IPS DF 6.9 (cell line): ENCODE results near the gene CAMKMT.
A peak's percentile ranks its signal among the peaks of the same experiment; 100 is the strongest.

Source experiments
- DNase-seq: peaks from one replicate; pipeline ENCODE4 v3.0.0-alpha.2; 2013; ENCODE audit warnings: low read depth, low spot score
- H3K27ac ChIP-seq: one replicate; pipeline ENCODE4 v1.5.1; 2013; ENCODE audit warnings: low read length, control low read depth
- H3K27me3 ChIP-seq: 2 replicates; pipeline ENCODE4 v1.6.1; 2013; ENCODE audit warnings: mild to moderate bottlenecking, low read length; ENCODE audit not compliant: control insufficient read depth, insufficient read depth
- H3K36me3 ChIP-seq: 2 replicates; pipeline ENCODE4 v1.6.1; 2013; ENCODE audit warnings: low read length; ENCODE audit not compliant: control insufficient read depth, insufficient read depth
- H3K4me1 ChIP-seq: 2 replicates; pipeline ENCODE4 v1.6.1; 2013; ENCODE audit warnings: low read length; ENCODE audit not compliant: control insufficient read depth, insufficient read depth
- H3K4me3 ChIP-seq: 2 replicates; pipeline ENCODE4 v1.5.1; 2013; ENCODE audit warnings: mild to moderate bottlenecking, low read length
- H3K9me3 ChIP-seq: 2 replicates; pipeline ENCODE4 v1.6.1; 2013; ENCODE audit warnings: low read length, inconsistent platforms; ENCODE audit not compliant: control insufficient read depth, insufficient read depth
- WGBS: extraction: QIAGEN DNeasy Blood & Tissue Kit; methylation state at CpG from one replicate; pipeline ENCODE4 v1.1.7; 2013; ENCODE audit warnings: mixed read lengths, missing lambda C conversion rate; ENCODE audit not compliant: insufficient read length, insufficient coverage; 5-methylcytosine and 5-hydroxymethylcytosine counted together

Gene CAMKMT

DNA sequence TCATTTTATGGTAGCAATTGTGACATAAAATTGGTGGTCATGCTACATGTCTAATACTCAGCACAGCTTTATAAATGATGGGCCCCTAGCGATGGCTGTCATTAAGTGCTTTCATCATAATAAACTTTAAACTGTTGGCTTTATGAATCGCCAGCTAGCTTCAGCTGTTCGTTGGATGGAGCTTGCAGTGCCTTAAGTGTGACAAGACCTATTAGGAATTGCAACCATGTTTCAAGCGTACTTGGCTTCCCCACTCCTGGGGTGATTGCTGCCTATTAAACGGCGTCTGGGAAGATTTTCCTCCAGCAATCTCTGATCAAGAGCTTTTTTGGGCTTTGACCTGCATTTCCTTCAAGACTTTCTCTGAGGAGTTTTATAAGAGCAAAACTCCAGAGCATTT, 415.3 kb downstream of the CAMKMT start:
- Histone ChIP-seq H3K4me3 (no peak overlapping the region), H3K4me1 (peaks cover 4% of the 10 kb centered on the region; the same call in 1 of the 2 replicates), H3K9me3 (no peaks in the 10 kb centered on the region; the same call in 1 of the 2 replicates), H3K36me3 (no peaks in the 10 kb centered on the region), H3K27ac (no peak overlapping the region), H3K27me3 (no peaks in the 10 kb centered on the region)
- no peak for DNase-seq
- WGBS, result no CpG with 5 or more reads among the region's 6 CpGs

- WGBS, result no CpG with 5 or more reads among the region's 11 CpGs
- no peak overlapping the region for H3K4me3 ChIP-seq
- H3K9me3 ChIP-seq, result no peaks in the 10 kb centered on the region; the same call in 1 of the 2 replicates
- H3K36me3 ChIP-seq, result no peaks in the 10 kb centered on the region
- no peak for DNase-seq
- H3K27me3 ChIP-seq, result no peaks in the 10 kb centered on the region
- H3K27ac ChIP-seq, result no peak overlapping the region
- H3K4me1 ChIP-seq, result peaks cover 4% of the 10 kb centered on the region; the same call in 1 of the 2 replicates
Measured at GRCh38 chr2:44777537-44777936, 415.8 kb downstream of the CAMKMT start.

DNA sequence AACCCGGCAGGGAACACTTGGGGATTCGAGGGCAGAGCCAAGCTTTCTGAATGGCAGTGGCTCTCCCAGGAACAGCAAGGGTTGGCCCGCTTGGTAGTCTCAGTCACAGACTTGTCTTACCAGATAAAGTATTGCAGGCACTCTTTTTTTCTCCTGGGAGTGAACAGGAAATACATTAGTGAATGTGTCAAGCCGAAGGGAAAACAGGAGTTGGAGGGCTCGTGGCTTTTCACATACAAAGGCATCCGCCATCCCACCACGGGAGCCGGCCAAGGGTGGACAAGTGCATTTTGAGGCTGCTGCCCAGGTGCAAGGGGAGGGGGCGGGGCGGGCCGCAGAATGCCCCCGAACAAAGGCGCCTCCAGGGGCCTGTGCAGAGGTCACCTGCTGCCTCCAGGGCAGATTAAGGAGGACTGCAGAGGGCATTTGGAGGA, 416.5 kb downstream of the CAMKMT start:
- Histone ChIP-seq H3K36me3 (no peaks in the 10 kb centered on the region), H3K27ac (no peak overlapping the region), H3K27me3 (no peaks in the 10 kb centered on the region), H3K4me3 (peak overlapping the region; percentile 23; the same call in 1 of the 2 replicates), H3K4me1 (peaks cover 4% of the 10 kb centered on the region; the same call in 1 of the 2 replicates), H3K9me3 (no peaks in the 10 kb centered on the region; the same call in 1 of the 2 replicates)
- no peak for DNase-seq
- no CpG with 5 or more reads among the region's 13 CpGs for WGBS

GRCh38 chr2:44778671-44779476, 417.1 kb downstream of the CAMKMT start:
- Histone ChIP-seq H3K4me3 (peak overlapping the region; percentile 23; the same call in 1 of the 2 replicates), H3K27me3 (no peaks in the 10 kb centered on the region), H3K36me3 (no peaks in the 10 kb centered on the region), H3K27ac (no peak overlapping the region), H3K4me1 (peaks cover 4% of the 10 kb centered on the region; the same call in 1 of the 2 replicates), H3K9me3 (no peaks in the 10 kb centered on the region; the same call in 1 of the 2 replicates)
- no peak for DNase-seq
- no CpG with 5 or more reads among the region's 20 CpGs for WGBS

DNA sequence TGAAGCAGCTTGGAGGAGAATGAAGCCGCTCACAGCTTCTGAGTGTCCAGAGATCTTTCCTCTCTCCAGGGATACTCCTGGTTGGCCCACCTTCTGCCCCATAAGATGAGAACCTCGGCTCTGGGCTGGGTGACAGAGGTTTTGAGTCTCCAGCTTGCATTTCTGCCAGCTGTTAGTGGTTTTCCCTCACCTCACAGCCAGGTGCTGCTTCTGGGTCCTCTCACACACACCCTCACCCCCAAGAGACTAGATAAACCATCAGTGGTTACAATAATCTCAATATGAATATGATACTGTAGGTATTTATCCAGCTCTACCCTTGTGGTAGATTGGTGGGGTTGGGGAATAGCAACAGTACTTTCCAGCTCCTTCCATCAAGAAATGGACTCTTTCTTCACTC, 418.0 kb downstream of the CAMKMT start:
- no peaks in the 10 kb centered on the region; the same call in 1 of the 2 replicates for H3K9me3 ChIP-seq
- no peak overlapping the region for H3K4me3 ChIP-seq
- H3K36me3 ChIP-seq, result no peaks in the 10 kb centered on the region
- WGBS, result no CpG with 5 or more reads among the region's 2 CpGs
- no peak overlapping the region for H3K27ac ChIP-seq
- no peaks in the 10 kb centered on the region for H3K27me3 ChIP-seq
- H3K4me1 ChIP-seq, result peaks cover 4% of the 10 kb centered on the region; the same call in 1 of the 2 replicates
- no peak for DNase-seq

GRCh38 chr2:44780406-44780805, 418.7 kb downstream of the CAMKMT start:
- no peaks in the 10 kb centered on the region for H3K36me3 ChIP-seq
- no CpG with 5 or more reads among the region's 7 CpGs for WGBS
- peaks cover 3% of the 10 kb centered on the region; the same call in 1 of the 2 replicates for H3K4me1 ChIP-seq
- H3K4me3 ChIP-seq, result no peak overlapping the region
- no peak for DNase-seq
- H3K27ac ChIP-seq, result no peak overlapping the region
- H3K9me3 ChIP-seq, result no peaks in the 10 kb centered on the region; the same call in 1 of the 2 replicates
- no peaks in the 10 kb centered on the region for H3K27me3 ChIP-seq

DNA sequence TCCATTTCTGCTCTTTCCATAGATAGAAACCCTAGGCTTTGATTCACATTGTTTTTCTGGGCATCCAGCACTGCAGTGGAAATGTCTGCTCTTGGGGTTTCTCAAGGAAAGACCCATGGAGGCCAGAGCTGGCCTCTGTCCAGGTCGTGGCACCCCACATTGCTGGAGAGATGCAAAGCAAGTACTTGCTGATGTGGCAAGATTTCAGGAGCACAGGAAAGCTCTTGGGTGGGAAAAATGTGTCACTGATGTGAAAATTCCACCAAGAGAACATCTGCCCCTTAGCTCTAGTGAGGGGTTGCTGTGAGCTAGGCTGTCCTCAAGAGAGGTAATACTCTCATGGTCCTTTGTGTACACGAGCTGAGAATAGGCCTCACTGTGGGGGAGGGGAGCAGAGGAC, 423.7 kb downstream of the CAMKMT start:
- Histone ChIP-seq H3K27me3 (no peaks in the 10 kb centered on the region), H3K27ac (no peak overlapping the region), H3K4me1 (peaks cover 2% of the 10 kb centered on the region; the same call in 1 of the 2 replicates), H3K9me3 (no peaks in the 10 kb centered on the region; the same call in 1 of the 2 replicates), H3K36me3 (no peaks in the 10 kb centered on the region), H3K4me3 (no peak overlapping the region)
- no CpG with 5 or more reads among the region's 2 CpGs for WGBS
- no peak for DNase-seq

- Histone ChIP-seq H3K36me3 (no peaks in the 10 kb centered on the region), H3K27me3 (no peaks in the 10 kb centered on the region), H3K4me1 (peaks cover 3% of the 10 kb centered on the region), H3K9me3 (no peaks in the 10 kb centered on the region), H3K27ac (no peak overlapping the region), H3K4me3 (no peak overlapping the region)
- WGBS, result no CpG with 5 or more reads among the region's 7 CpGs
- DNase-seq, result no peak
Measured at GRCh38 chr2:44786045-44786816, 424.5 kb downstream of the CAMKMT start.

DNA sequence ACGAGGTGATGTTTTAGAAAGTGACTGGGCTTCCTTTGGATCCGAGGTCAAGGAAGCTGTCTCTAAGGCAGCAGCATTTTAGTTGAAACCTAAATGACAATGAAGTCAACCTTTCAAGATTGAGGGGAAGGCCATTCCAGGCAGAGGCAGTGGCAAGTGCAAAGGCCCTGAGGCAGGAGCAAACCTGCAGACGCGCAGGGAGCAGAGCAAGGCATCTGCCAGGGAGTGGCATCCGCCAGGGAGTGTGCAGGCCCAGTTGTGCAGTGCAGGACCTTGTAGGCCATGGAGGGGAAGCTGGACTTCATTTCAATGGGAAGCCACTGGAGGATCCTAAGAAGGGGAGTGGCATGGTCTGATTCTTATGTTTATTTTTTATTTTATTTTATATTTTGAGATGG, 425.1 kb downstream of the CAMKMT start:
- DNase-seq, result no peak
- WGBS, result no CpG with 5 or more reads among the region's 5 CpGs
- no peaks in the 10 kb centered on the region for H3K36me3 ChIP-seq
- no peak overlapping the region for H3K27ac ChIP-seq
- peaks cover 3% of the 10 kb centered on the region for H3K4me1 ChIP-seq
- H3K4me3 ChIP-seq, result no peak overlapping the region
- H3K27me3 ChIP-seq, result no peaks in the 10 kb centered on the region
- H3K9me3 ChIP-seq, result no peaks in the 10 kb centered on the region

DNA sequence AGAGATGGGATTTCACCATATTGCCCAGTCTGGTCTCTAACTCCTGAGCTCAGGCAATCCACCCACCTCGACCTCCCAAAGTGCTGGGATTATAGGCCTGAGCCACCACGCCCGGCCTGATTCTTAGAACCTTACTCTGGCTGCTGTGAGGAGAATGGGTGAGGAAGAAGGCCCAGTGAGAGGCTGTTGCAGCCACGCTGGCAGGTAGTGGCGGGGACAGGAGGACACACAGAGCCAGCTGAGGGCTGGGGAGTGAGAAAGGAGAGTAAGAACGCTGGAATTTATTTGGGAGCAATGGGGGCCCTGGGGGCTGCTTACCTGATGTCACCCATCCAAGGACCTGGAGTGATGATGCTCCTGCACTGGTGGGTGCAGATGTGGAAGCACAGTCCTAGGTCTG, 425.9 kb downstream of the CAMKMT start:
- H3K36me3 ChIP-seq, result no peaks in the 10 kb centered on the region
- DNase-seq, result no peak
- WGBS, result no CpG with 5 or more reads among the region's 6 CpGs
- no peaks in the 10 kb centered on the region for H3K9me3 ChIP-seq
- no peaks in the 10 kb centered on the region for H3K27me3 ChIP-seq
- peaks cover 3% of the 10 kb centered on the region for H3K4me1 ChIP-seq
- no peak overlapping the region for H3K27ac ChIP-seq
- no peak overlapping the region for H3K4me3 ChIP-seq
